H9 (cell line): ENCODE measurements around the gene PTTG1IP. TPM values are rescaled to one million over a fixed set of nuclear protein-coding genes. Genes with fewer than 3 reads are reported as not detected.

Source experiments
- DNase-seq: peaks from one replicate; pipeline ENCODE4 v3.0.0-alpha.2; 2017
- H2AFZ ChIP-seq: one replicate; pipeline ENCODE4 v1.6.1; 2013; ENCODE audit warnings: mild to moderate bottlenecking, low read length, control low read depth, moderate library complexity
- H2AK5ac ChIP-seq: 2 replicates; pipeline ENCODE4 v1.6.1; 2013; ENCODE audit warnings: low read length, control low read depth, mixed read lengths; ENCODE audit not compliant: insufficient read length
- H2BK120ac ChIP-seq: one replicate; pipeline ENCODE4 v1.6.1; 2013; ENCODE audit warnings: low read depth, mild to moderate bottlenecking, low read length, control low read depth, inconsistent platforms; ENCODE audit not compliant: poor library complexity, severe bottlenecking
- H2BK12ac ChIP-seq: 2 replicates; pipeline ENCODE4 v1.6.1; 2013; ENCODE audit warnings: low read length, control low read depth, mixed read lengths, low read depth; ENCODE audit not compliant: insufficient read length
- H2BK15ac ChIP-seq: 2 replicates; pipeline ENCODE4 v1.6.1; 2013; ENCODE audit warnings: low read depth, low read length, control low read depth
- H2BK20ac ChIP-seq: one replicate; pipeline ENCODE4 v1.6.1; 2013; ENCODE audit warnings: low read depth, mild to moderate bottlenecking, low read length, control low read depth, inconsistent platforms; ENCODE audit not compliant: poor library complexity, severe bottlenecking
- H2BK5ac ChIP-seq: 2 replicates; pipeline ENCODE4 v1.6.1; 2013; ENCODE audit warnings: low read length, control low read depth, mixed read lengths; ENCODE audit not compliant: insufficient read length
- H3K14ac ChIP-seq: 2 replicates; pipeline ENCODE4 v1.6.1; 2013; ENCODE audit warnings: low read length, control low read depth; ENCODE audit not compliant: insufficient read depth
- H3K18ac ChIP-seq: 2 replicates; pipeline ENCODE4 v1.6.1; 2013; ENCODE audit warnings: low read depth, mild to moderate bottlenecking, mixed read lengths, low read length, control low read depth; ENCODE audit not compliant: insufficient read length
- H3K23ac ChIP-seq: 2 replicates; pipeline ENCODE4 v1.6.1; 2013; ENCODE audit warnings: low read length, control low read depth, mixed read lengths, low read depth; ENCODE audit not compliant: insufficient read length
- H3K23me2 ChIP-seq: 2 replicates; pipeline ENCODE4 v1.6.1; 2013; ENCODE audit warnings: low read depth, mild to moderate bottlenecking, mixed read lengths, low read length, control low read depth; ENCODE audit not compliant: insufficient read length, poor library complexity, severe bottlenecking
- H3K27ac ChIP-seq: 2 replicates; pipeline ENCODE4 v1.5.1; 2013; ENCODE audit warnings: low read length, control low read depth, mixed read lengths, low read depth; ENCODE audit not compliant: insufficient read length
- H3K27me3 ChIP-seq: 2 replicates; pipeline ENCODE4 v1.6.1; 2013; ENCODE audit warnings: low read length, control low read depth, inconsistent platforms; ENCODE audit not compliant: insufficient read depth
- H3K4ac ChIP-seq: 2 replicates; pipeline ENCODE4 v1.6.1; 2013; ENCODE audit warnings: low read depth, mild to moderate bottlenecking, control low read depth, inconsistent platforms, low read length, moderate library complexity
- H3K4me1 ChIP-seq: 2 replicates; pipeline ENCODE4 v1.6.1; 2013; ENCODE audit warnings: low read length, control low read depth, inconsistent platforms; ENCODE audit not compliant: insufficient read depth
- H3K4me2 ChIP-seq: 2 replicates; pipeline ENCODE4 v1.6.1; 2013; ENCODE audit warnings: low read length, control low read depth, mixed read lengths; ENCODE audit not compliant: insufficient read length, insufficient read depth
- H3K56ac ChIP-seq: 2 replicates; pipeline ENCODE4 v1.6.1; 2013; ENCODE audit warnings: low read depth, mild to moderate bottlenecking, mixed read lengths, low read length, control low read depth; ENCODE audit not compliant: insufficient read length
- H3K79me1 ChIP-seq: 2 replicates; pipeline ENCODE4 v1.6.1; 2013; ENCODE audit warnings: low read depth, mild to moderate bottlenecking, moderate library complexity, low read length, control low read depth, inconsistent platforms; ENCODE audit not compliant: insufficient read depth, poor library complexity, severe bottlenecking
- H3K79me2 ChIP-seq: 2 replicates; pipeline ENCODE4 v1.6.1; 2013; ENCODE audit warnings: low read length, control low read depth, inconsistent platforms; ENCODE audit not compliant: insufficient read depth
- H3K9ac ChIP-seq: 2 replicates; pipeline ENCODE4 v1.6.1; 2013; ENCODE audit warnings: low read length, control low read depth, mixed read lengths; ENCODE audit not compliant: insufficient read length; ENCODE audit errors: extremely low read depth
- H3K9me3 ChIP-seq: one replicate; pipeline ENCODE4 v1.6.1; 2013; ENCODE audit warnings: low read depth, low read length, inconsistent platforms; ENCODE audit not compliant: control insufficient read depth
- H3T11ph ChIP-seq: one replicate; pipeline ENCODE4 v1.6.1; 2013; ENCODE audit warnings: mild to moderate bottlenecking, low read length, control low read depth, inconsistent platforms
- H4K20me1 ChIP-seq: one replicate; pipeline ENCODE4 v1.6.1; 2013; ENCODE audit not compliant: control insufficient read depth, insufficient read length, insufficient read depth
- H4K5ac ChIP-seq: 2 replicates; pipeline ENCODE4 v1.6.1; 2013; ENCODE audit warnings: low read depth, mild to moderate bottlenecking, mixed read lengths, low read length, control low read depth; ENCODE audit not compliant: insufficient read length
- H4K8ac ChIP-seq: replicated peaks from 2 replicates; pipeline ENCODE4 v1.6.1; 2013; ENCODE audit warnings: low read length, control low read depth, mixed read lengths, low read depth; ENCODE audit not compliant: insufficient read length
- H4K91ac ChIP-seq: 2 replicates; pipeline ENCODE4 v1.6.1; 2013; ENCODE audit warnings: low read depth, mild to moderate bottlenecking, moderate library complexity, mixed read lengths, low read length, control low read depth; ENCODE audit not compliant: insufficient read length
- H3K27ac Mint-ChIP-seq, 3 experiments: 2 replicates in 2 of 3; 3 replicates in 1 of 3; pipeline ENCODE4 v1.8.0; 2020 to 2021; ENCODE audit warnings: mixed read lengths in 3 of 3, mild to moderate bottlenecking in 1 of 3, moderate library complexity in 1 of 3
- H3K27me3 Mint-ChIP-seq: 2 replicates; pipeline ENCODE4 v1.8.0; 2021; ENCODE audit warnings: low read depth, mild to moderate bottlenecking, moderate library complexity, mixed read lengths
- H3K36me3 Mint-ChIP-seq, 3 experiments: 2 replicates in 2 of 3; 3 replicates in 1 of 3; pipeline ENCODE4 v1.8.0; 2020 to 2021; ENCODE audit warnings: low read depth in 3 of 3, mixed read lengths in 3 of 3; ENCODE audit not compliant: insufficient read depth in 1 of 3
- H3K4me1 Mint-ChIP-seq, 2 experiments: 2 replicates each; pipeline ENCODE4 v1.8.0; 2020; ENCODE audit warnings: mixed read lengths in 2 of 2
- H3K4me3 Mint-ChIP-seq, 2 experiments: 2 replicates in 1 of 2; 3 replicates in 1 of 2; pipeline ENCODE4 v1.8.0; 2020 to 2021; ENCODE audit warnings: mild to moderate bottlenecking in 2 of 2, mixed read lengths in 2 of 2, moderate library complexity in 1 of 2
- H3K9me3 Mint-ChIP-seq, 2 experiments: 2 replicates in 1 of 2; 3 replicates in 1 of 2; pipeline ENCODE4 v1.8.0; 2020; ENCODE audit warnings: mild to moderate bottlenecking in 2 of 2, mixed read lengths in 2 of 2, moderate library complexity in 1 of 2
- WGBS: extraction: QIAGEN DNeasy Blood & Tissue Kit; methylation state at CpG from one replicate; pipeline ENCODE4 v1.1.7; 2013; ENCODE audit warnings: missing lambda C conversion rate, low lambda C conversion rate, mixed read lengths; ENCODE audit not compliant: insufficient read length; ENCODE audit errors: extremely low coverage; 5-methylcytosine and 5-hydroxymethylcytosine counted together
- total RNA-seq: library from RNA; stranded (reverse); gene quantifications from 2 replicates; pipeline ENCODE4 v1.2.1, GENCODE V29; 2021
- TF ChIP-seq, protein P1 (sequence below): fragments of 200-600 bp; sonication (generic); conservative IDR thresholded peaks from 3 replicates; pipeline ENCODE4 v1.8.0; 2021; ENCODE audit warnings: antibody characterized with exemption, mild to moderate bottlenecking

The PTTG1IP gene
- total RNA-seq, 1 experiment from 2014 or later = 107 TPM

DNA sequence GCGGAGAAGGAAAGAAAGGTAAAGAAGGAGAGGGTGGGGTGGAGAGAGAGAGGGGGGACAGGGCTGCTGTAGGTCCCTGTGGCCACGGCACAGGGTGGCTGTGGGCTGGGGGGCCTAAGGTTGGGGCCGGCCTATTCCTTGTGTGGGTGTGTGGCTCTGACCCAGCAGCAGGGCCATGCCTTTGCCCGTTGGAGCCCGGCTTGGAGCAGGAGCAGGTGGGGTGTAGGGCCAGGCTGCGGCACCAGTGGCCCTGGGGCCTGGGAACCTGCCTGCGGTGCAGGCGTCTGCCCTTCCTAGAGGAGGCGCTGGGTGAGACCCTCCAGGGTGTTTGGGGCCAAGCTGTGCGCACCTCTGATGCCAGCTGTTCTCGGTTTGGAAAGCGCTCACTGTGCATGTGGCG is 36.0 kb downstream of the PTTG1IP start:
- Mint-ChIP-seq H3K36me3 (no peaks in the 10 kb centered on the region), H3K4me1 (peaks cover 3 to 9% of the 10 kb centered on the region in 2 experiments; a peak in 2 of 4 replicates), H3K27ac (no peak overlapping the region), H3K9me3 (no peaks in the 10 kb centered on the region), H3K27me3 (peaks cover 3% of the 10 kb centered on the region; the same call in 1 of the 2 replicates), H3K4me3 (no peak overlapping the region)
- Histone ChIP-seq H3K23me2 (no peaks in the 10 kb centered on the region), H3K9ac (no peak overlapping the region), H4K8ac (no peak overlapping the region), H2AFZ (no peak overlapping the region), H2BK15ac (no peak overlapping the region), H2BK120ac (no peak overlapping the region), H4K20me1 (no peaks in the 10 kb centered on the region), H3K27ac (no peak overlapping the region), H3K14ac (no peak overlapping the region), H4K91ac (no peak overlapping the region), H2BK5ac (no peak overlapping the region), H3K4ac (no peak overlapping the region), H3K18ac (no peak overlapping the region), H3K79me1 (no peaks in the 10 kb centered on the region), H3K4me1 (no peaks in the 10 kb centered on the region), H4K5ac (no peak overlapping the region), H3K4me2 (no peak overlapping the region), H2BK20ac (no peak overlapping the region), H2BK12ac (no peak overlapping the region), H3K9me3 (no peaks in the 10 kb centered on the region), H3K79me2 (no peaks in the 10 kb centered on the region), H3K56ac (no peak overlapping the region), H3T11ph (no peak overlapping the region), H2AK5ac (no peak overlapping the region), H3K23ac (no peak overlapping the region), H3K27me3 (no peaks in the 10 kb centered on the region)
- no CpG with 5 or more reads among the region's 13 CpGs for WGBS
- DNase-seq = no peak
- TF ChIP-seq, protein P1, sequence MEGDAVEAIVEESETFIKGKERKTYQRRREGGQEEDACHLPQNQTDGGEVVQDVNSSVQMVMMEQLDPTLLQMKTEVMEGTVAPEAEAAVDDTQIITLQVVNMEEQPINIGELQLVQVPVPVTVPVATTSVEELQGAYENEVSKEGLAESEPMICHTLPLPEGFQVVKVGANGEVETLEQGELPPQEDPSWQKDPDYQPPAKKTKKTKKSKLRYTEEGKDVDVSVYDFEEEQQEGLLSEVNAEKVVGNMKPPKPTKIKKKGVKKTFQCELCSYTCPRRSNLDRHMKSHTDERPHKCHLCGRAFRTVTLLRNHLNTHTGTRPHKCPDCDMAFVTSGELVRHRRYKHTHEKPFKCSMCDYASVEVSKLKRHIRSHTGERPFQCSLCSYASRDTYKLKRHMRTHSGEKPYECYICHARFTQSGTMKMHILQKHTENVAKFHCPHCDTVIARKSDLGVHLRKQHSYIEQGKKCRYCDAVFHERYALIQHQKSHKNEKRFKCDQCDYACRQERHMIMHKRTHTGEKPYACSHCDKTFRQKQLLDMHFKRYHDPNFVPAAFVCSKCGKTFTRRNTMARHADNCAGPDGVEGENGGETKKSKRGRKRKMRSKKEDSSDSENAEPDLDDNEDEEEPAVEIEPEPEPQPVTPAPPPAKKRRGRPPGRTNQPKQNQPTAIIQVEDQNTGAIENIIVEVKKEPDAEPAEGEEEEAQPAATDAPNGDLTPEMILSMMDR = no peak
